ENCODE measurements around the gene MLLT3. TPM values are rescaled to one million over a fixed set of nuclear protein-coding genes. Genes with fewer than 3 reads are reported as not detected.

MLLT3 gene
- total RNA-seq, 4 donors from 2014 or later, result 29.8 to 51.0 (median 47.1) TPM

- no peaks in the 10 kb centered on the region for H3K27me3 ChIP-seq
- H3K4me1 ChIP-seq, result peaks cover 4 to 27% of the 10 kb centered on the region in 2 donors
- no peak for TF ChIP-seq POLR2A (IDR thresholded peaks at IDR 0.05)
- TF ChIP-seq CTCF (IDR thresholded peaks at IDR 0.05), result no peak
- H3K9me3 ChIP-seq, result no peaks in the 10 kb centered on the region
- intact Hi-C loops (cut with DNase I), result no loop called here
- WGBS, 2 donors, result 57 to 61% methylated on average over 7 of the region's 7 CpGs
- peak; percentile 44 to 56 for DNase-seq
- no peak overlapping the region for H3K4me3 ChIP-seq (replicated peaks in 1 of 3)
- H3K27ac ChIP-seq, result peak overlapping the region in 1 of 3 donors; percentile 11
- H3K36me3 ChIP-seq, result no peaks in the 10 kb centered on the region
Observed at GRCh38 chr9:20404192-20404813, 218.0 kb downstream of the MLLT3 start.

- TF ChIP-seq CTCF (IDR thresholded peaks at IDR 0.05) (no peak), POLR2A (IDR thresholded peaks at IDR 0.05) (no peak)
- H3K27ac ChIP-seq, result no peak overlapping the region
- no peak overlapping the region for H3K4me3 ChIP-seq (replicated peaks in 1 of 3)
- H3K27me3 ChIP-seq, result no peaks in the 10 kb centered on the region
- peaks cover 9 to 29% of the 10 kb centered on the region in 2 donors for H3K4me1 ChIP-seq
- WGBS, 2 donors, result 86 to 92% methylated on average over 2 of the region's 2 CpGs
- no peaks in the 10 kb centered on the region for H3K36me3 ChIP-seq
- no peaks in the 10 kb centered on the region for H3K9me3 ChIP-seq
- intact Hi-C loops (cut with DNase I), result no loop called here
- no peak for DNase-seq
Observed at GRCh38 chr9:20403346-20403745, 219.0 kb downstream of the MLLT3 start.

GRCh38 chr9:20402273-20402875, 219.9 kb downstream of the MLLT3 start:
- no peak for TF ChIP-seq POLR2A (IDR thresholded peaks at IDR 0.05)
- no peak for TF ChIP-seq CTCF (IDR thresholded peaks at IDR 0.05)
- 93 to 95% methylated on average over 4 of the region's 4 CpGs for WGBS, 2 donors
- intact Hi-C loops (cut with DNase I), result no loop called here

GRCh38 chr9:20398536-20399338, 223.6 kb downstream of the MLLT3 start:
- peak overlapping the region; percentile 1 to 63 (median 57) for H3K27ac ChIP-seq
- H3K4me1 ChIP-seq, result peaks cover 32 to 39% of the 10 kb centered on the region in 2 donors
- H3K27me3 ChIP-seq, result no peaks in the 10 kb centered on the region
- intact Hi-C loops (cut with DNase I), result no loop called here
- H3K9me3 ChIP-seq, result no peaks in the 10 kb centered on the region
- 35 to 42% methylated on average over 8 of the region's 8 CpGs for WGBS, 2 donors
- no peak overlapping the region for H3K4me3 ChIP-seq (replicated peaks in 1 of 3)
- DNase-seq, result peak; percentile 58 to 63
- H3K36me3 ChIP-seq, result no peaks in the 10 kb centered on the region
- peak in 1 of 6 experiments; percentile 17 for TF ChIP-seq CTCF (IDR thresholded peaks at IDR 0.05)
- peak in 1 of 2 donors; percentile 11 for TF ChIP-seq POLR2A (IDR thresholded peaks at IDR 0.05)

More at GRCh38 chr9:20402273-20402875, 219.9 kb downstream of the MLLT3 start:
- H3K36me3 ChIP-seq, result no peaks in the 10 kb centered on the region
- H3K9me3 ChIP-seq, result no peaks in the 10 kb centered on the region
- no peak overlapping the region for H3K27ac ChIP-seq
- no peak for DNase-seq
- H3K27me3 ChIP-seq, result no peaks in the 10 kb centered on the region
- H3K4me1 ChIP-seq, result peaks cover 14 to 33% of the 10 kb centered on the region in 2 donors
- no peak overlapping the region for H3K4me3 ChIP-seq (replicated peaks in 1 of 3)

Measured in thyroid gland (tissue), 4 donors.